HepG2 (cell line): ENCODE results near the gene GARIN3. TPM values are rescaled to one million over a fixed set of nuclear protein-coding genes. Genes with fewer than 3 reads are reported as not detected.

Experiments used
- ATAC-seq: fragments of 200-7000 bp; cut with Tn5 transposase; 3 replicates; pipeline ENCODE4 v1.9.1; 2020; ENCODE audit warnings: mild to moderate bottlenecking, moderate library complexity
- BruUV-seq: library from RNA; stranded (reverse); fragments of 400-500 nt; replicated peaks from 2 replicates; lab custom pipeline; 2021; lab: Mats Ljungman, UMichigan
- CTCF ChIA-PET: fragments of 300-600 bp; formaldehyde crosslinking; extraction: SDS; loops from one replicate; lab custom pipeline; 2021; ENCODE audit warnings: low total read pairs, inconsistent platforms, low intra/inter-chr PET ratio; lab: Yijun Ruan, JAX
- POLR2A ChIA-PET: fragments of 350-600 bp; sonication (Branson Sonifier 250); formaldehyde crosslinking; loops from one replicate; lab custom pipeline; 2020; ENCODE audit warnings: antibody characterized with exemption, inconsistent platforms; lab: Yijun Ruan, JAX
- DNase-seq: peaks from one replicate; pipeline ENCODE4 v3.0.0-alpha.2; 2015; ENCODE audit warnings: low spot score
- FAIRE-seq: peaks from 3 replicates; lab custom pipeline; 2011; peaks lifted over from hg19 to GRCh38; lab: Jason Lieb, UNC
- H2AFZ ChIP-seq: one replicate; pipeline ENCODE4 v1.6.1; 2011; ENCODE audit warnings: low read length, inconsistent platforms
- H3K27ac ChIP-seq: fragments of 300-600 bp; 3 replicates; pipeline ENCODE4 v1.8.0; 2011; ENCODE audit warnings: mixed run types, mild to moderate bottlenecking, mixed read lengths, low read length, inconsistent platforms; ENCODE audit not compliant: insufficient read depth; ENCODE audit errors: extremely low read length
- H3K27me3 ChIP-seq, 2 experiments: fragments of 200-600 bp in 1 of 2; 2 replicates in 1 of 2; 3 replicates in 1 of 2; pipeline versions ENCODE4 v1.6.0 to v1.8.0; 2011; ENCODE audit warnings: low read length in 2 of 2, mild to moderate bottlenecking in 2 of 2, moderate library complexity in 2 of 2, inconsistent platforms in 1 of 2; ENCODE audit not compliant: insufficient read depth in 2 of 2, control insufficient read depth in 1 of 2
- H3K36me3 ChIP-seq, 2 experiments: fragments of 200-600 bp in 1 of 2; replicated peaks in 1 of 2; 2 replicates in 1 of 2; 3 replicates in 1 of 2; pipeline versions ENCODE4 v1.5.1 to v1.8.0; 2011; ENCODE audit warnings: low read length in 2 of 2, inconsistent platforms in 1 of 2; ENCODE audit not compliant: insufficient read depth in 2 of 2, control insufficient read depth in 1 of 2
- H3K4me1 ChIP-seq: 2 replicates; pipeline ENCODE4 v1.5.1; 2012; ENCODE audit warnings: low read length, inconsistent platforms; ENCODE audit not compliant: insufficient read depth
- H3K4me2 ChIP-seq: 2 replicates; pipeline ENCODE4 v1.6.0; 2011; ENCODE audit warnings: low read depth, low read length, inconsistent platforms
- H3K4me3 ChIP-seq, 3 experiments: fragments of 200-600 bp in 1 of 3; sonication (generic), shearing (Covaris generic) in 1 of 3; replicated peaks in 1 of 3; 2 replicates each; pipeline ENCODE4 v1.5.1; 2011 to 2016; ENCODE audit warnings: low read length in 3 of 3, inconsistent platforms in 2 of 3, low read depth in 2 of 3, mild to moderate bottlenecking in 2 of 3, control low read depth in 1 of 3, mixed read lengths in 1 of 3; ENCODE audit not compliant: insufficient read depth in 1 of 3
- H3K79me2 ChIP-seq: one replicate; pipeline ENCODE4 v1.6.1; 2011; ENCODE audit warnings: low read length, inconsistent platforms; ENCODE audit not compliant: insufficient read depth
- H3K9ac ChIP-seq: 2 replicates; pipeline ENCODE4 v1.6.0; 2011; ENCODE audit warnings: mild to moderate bottlenecking, low read depth, low read length, inconsistent platforms; ENCODE audit not compliant: insufficient read depth
- H3K9me3 ChIP-seq: 2 replicates; pipeline ENCODE4 v1.5.1; 2012; ENCODE audit warnings: mild to moderate bottlenecking, low read length
- H4K20me1 ChIP-seq: 2 replicates; pipeline ENCODE4 v1.6.0; 2011; ENCODE audit warnings: inconsistent platforms, mild to moderate bottlenecking, low read length, moderate library complexity; ENCODE audit not compliant: insufficient read depth
- BCLAF1 ChIP-seq: fragments of 450-650 bp; IDR thresholded peaks from 2 replicates; pipeline ENCODE4 v1.6.1; 2017; ENCODE audit warnings: mild to moderate bottlenecking
- ELF1 ChIP-seq: sonication (generic); formaldehyde crosslinking; IDR thresholded peaks from 2 replicates; pipeline ENCODE4 v1.4.0; 2020; ENCODE audit warnings: missing genetic modification reagents
- ESRRA ChIP-seq: sonication (generic); formaldehyde crosslinking; IDR thresholded peaks from 2 replicates; pipeline ENCODE4 v1.5.1; 2020; ENCODE audit warnings: mild to moderate bottlenecking, low read depth, missing genetic modification reagents
- ETV6 ChIP-seq: sonication (generic); formaldehyde crosslinking; conservative IDR thresholded peaks from 2 replicates; pipeline ENCODE4 v1.4.0; 2020; ENCODE audit warnings: missing genetic modification reagents
- GLI4 ChIP-seq: sonication (generic); formaldehyde crosslinking; IDR thresholded peaks from 2 replicates; pipeline ENCODE4 v1.5.1; 2020; ENCODE audit warnings: missing genetic modification reagents, mild to moderate bottlenecking, moderate library complexity, borderline replicate concordance
- IRF2 ChIP-seq: IDR thresholded peaks from 2 replicates; pipeline ENCODE4 v1.6.1; 2018; ENCODE audit warnings: missing genetic modification reagents, missing compliant biosample characterization
- NR3C1 ChIP-seq: sonication (generic); formaldehyde crosslinking; IDR thresholded peaks from 2 replicates; pipeline ENCODE4 v1.4.0; 2020; ENCODE audit warnings: missing genetic modification reagents
- ZBTB20 ChIP-seq: sonication (generic); formaldehyde crosslinking; IDR thresholded peaks from 2 replicates; pipeline ENCODE4 v1.8.1; 2023; ENCODE audit warnings: missing genetic modification reagents, low read depth, mild to moderate bottlenecking, borderline replicate concordance
- ZNF18 ChIP-seq: sonication (generic); formaldehyde crosslinking; IDR thresholded peaks from 2 replicates; pipeline ENCODE4 v1.8.0; 2022; ENCODE audit warnings: mild to moderate bottlenecking, missing genetic modification reagents; ENCODE audit not compliant: insufficient replicate concordance
- ZSCAN9 ChIP-seq: IDR thresholded peaks from 2 replicates; pipeline ENCODE4 v1.6.1; 2016; ENCODE audit warnings: borderline replicate concordance
- WGBS: methylation state at CpG from one replicate; pipeline ENCODE4 v1.1.6; 2017; ENCODE audit warnings: low lambda C conversion rate; 5-methylcytosine and 5-hydroxymethylcytosine counted together
- in situ Hi-C: cut with HindIII; loops from 2 replicates; pipeline ENCODE4 v1.10.0; 2017; ENCODE audit warnings: low pct_unique_long_range_greater_than_20kb; ENCODE audit not compliant: extremely low pct_ligation_motif_present
- intact Hi-C: fragments of 100-400 bp; cut with micrococcal nuclease; formaldehyde crosslinking; loops from one replicate; pipeline ENCODE4 v1.10.0; 2022; ENCODE audit not compliant: unreplicated experiment
- polyA plus RNA-seq, 8 experiments: library from polyadenylated mRNA; depleted of rRNA in 3 of 8; stranded (reverse) in 7 of 8; unstranded in 1 of 8; fragments of >200 nt; fragmentation: Illumina TruSeq in 4 of 8; extraction: Trizol in 4 of 8; gene quantifications; 2 replicates each; pipeline versions ENCODE4 v1.2.1 to v1.2.3, GENCODE V29; 2011 to 2016; ENCODE audit warnings: low read depth in 4 of 8, missing spikeins in 1 of 8, mixed read lengths in 1 of 8; ENCODE audit not compliant: insufficient read depth in 1 of 8
- total RNA-seq, 5 experiments: library from RNA; depleted of rRNA; stranded (reverse); fragments of >200 nt; fragmentation: Illumina TruSeq; extraction: Trizol; gene quantifications; 2 replicates each; pipeline ENCODE4 v1.2.3, GENCODE V29; 2016; ENCODE audit warnings: low read depth in 1 of 5

GARIN3 gene
- total and polyA plus RNA-seq, 2 of the 13 experiments (the other 11 are each of a cell fraction or from before 2014, with no cell fraction given): not detected

GRCh38 chr5:157164521-157164920, 1.5 kb downstream of the GARIN3 start (continued):
- TF ChIP-seq GLI4 (CRISPR knock-in tag): no peak
- no peak for TF ChIP-seq NR3C1
- no peak for TF ChIP-seq ESRRA (CRISPR knock-in tag)
- TF ChIP-seq ZNF18 (CRISPR knock-in tag): no peak
- no peak for TF ChIP-seq ZSCAN9 (CRISPR knock-in tag)
- no peak for TF ChIP-seq ZBTB20 (CRISPR knock-in tag)
- TF ChIP-seq, all 625 proteins: peak for 0

- CTCF ChIA-PET: no interaction called here
Measured at GRCh38 chr5:157162919-157163510, 3.0 kb downstream of the GARIN3 start.

More at GRCh38 chr5:157162919-157163510, 3.0 kb downstream of the GARIN3 start:
- no peaks in the 10 kb centered on the region for H3K36me3 ChIP-seq
- no peak overlapping the region for H3K9ac ChIP-seq
- peaks cover 1 to 34% of the 10 kb centered on the region in 2 experiments; a peak in 3 of 5 replicates for H3K27me3 ChIP-seq
- ATAC-seq (no peak), DNase-seq (no peak), FAIRE-seq (no peak)
- no peak overlapping the region for H2AFZ ChIP-seq
- no peaks in the 10 kb centered on the region for H3K79me2 ChIP-seq
- H3K4me1 ChIP-seq: no peaks in the 10 kb centered on the region
- intact Hi-C loops (no loop called here), in situ Hi-C loops (no loop called here)
- no peaks in the 10 kb centered on the region for H4K20me1 ChIP-seq
- WGBS: 53% methylated on average over 12 of the region's 12 CpGs
- TF ChIP-seq IRF2 (CRISPR knock-in tag): no peak
- TF ChIP-seq ETV6 (CRISPR knock-in tag): no peak
- TF ChIP-seq ELF1 (CRISPR knock-in tag): no peak
- no peak for TF ChIP-seq BCLAF1
- H3K9me3 ChIP-seq: no peaks in the 10 kb centered on the region
- no peak overlapping the region for H3K27ac ChIP-seq
- no TSS peak for BruUV-seq
- no peak overlapping the region for H3K4me3 ChIP-seq
- POLR2A ChIA-PET: no interaction called here
- H3K4me2 ChIP-seq: no peak overlapping the region
